Body of pancreas (tissue), 4 donors: ENCODE measurements around the gene ARHGEF33. TPM values are rescaled to one million over a fixed set of nuclear protein-coding genes. Genes with fewer than 3 reads are reported as not detected.

Experiments used
- ATAC-seq: fragments of 150-250 bp; one replicate; pipeline ENCODE4 v1.9.1; 2016
- DNase-seq, 4 donors: peaks; one replicate each; pipeline ENCODE4 v3.0.0-alpha.2; 2019
- H3K27ac ChIP-seq, 4 donors: fragments of 200-600 bp; sonication (generic); 1 replicate in 3 of 4; 2 replicates in 1 of 4; pipeline versions ENCODE4 v1.5.1 to v1.6.1; 2016 to 2019; ENCODE audit warnings: mild to moderate bottlenecking in 1 of 4, mixed read lengths in 1 of 4, moderate library complexity in 1 of 4
- H3K27me3 ChIP-seq, 2 donors: fragments of 200-600 bp; sonication (generic); one replicate each; pipeline ENCODE4 v1.6.0; 2016; ENCODE audit warnings: mild to moderate bottlenecking in 1 of 2
- H3K36me3 ChIP-seq, 2 donors: fragments of 200-600 bp; sonication (generic); replicated peaks in 1 of 2; 2 replicates each; pipeline ENCODE4 v1.5.1; 2016; ENCODE audit warnings: low read depth in 2 of 2; ENCODE audit not compliant: insufficient read depth in 1 of 2
- H3K4me1 ChIP-seq: fragments of 200-600 bp; sonication (generic); one replicate; pipeline ENCODE4 v1.6.0; 2016
- H3K4me3 ChIP-seq, 2 donors: fragments of 200-600 bp; sonication (generic); 1 replicate in 1 of 2; 2 replicates in 1 of 2; pipeline ENCODE4 v1.5.1; 2016 to 2019
- H3K9me3 ChIP-seq, 3 donors: fragments of 200-600 bp; sonication (generic); 1 replicate in 2 of 3; 2 replicates in 1 of 3; pipeline ENCODE4 v1.5.1; 2016
- POLR2A ChIP-seq, 3 donors: fragments of 450-650 bp; IDR thresholded peaks; one replicate each; pipeline ENCODE4 v1.6.1; 2016; ENCODE audit warnings: antibody characterized with exemption in 3 of 3, mild to moderate bottlenecking in 2 of 3
- WGBS, 2 donors: methylation state at CpG; one replicate each; pipeline ENCODE4 v1.1.5; 2017; 5-methylcytosine and 5-hydroxymethylcytosine counted together
- intact Hi-C: fragments of 100-400 bp; cut with DNase I; formaldehyde crosslinking; loops from one replicate; pipeline ENCODE4 v1.15.1; 2023
- small RNA-seq: library from RNA; depleted of rRNA; stranded (forward); fragments of <200 nt; gene quantifications from one replicate; pipeline ENCODE3, GENCODE V24; 2016
- total RNA-seq, 2 donors: library from RNA; depleted of rRNA; stranded (reverse); fragments of >200 nt; gene quantifications; one replicate each; pipeline ENCODE4 v1.1.0, GENCODE V29; 2016
- TF ChIP-seq, protein P1 (sequence below), 7 experiments: fragments of 450-650 bp in 4 of 7; fragments of 200-600 bp in 3 of 7; sonication (generic) in 3 of 7; IDR thresholded peaks; one replicate each; pipeline ENCODE4 v1.5.1; 2016 to 2019; ENCODE audit warnings: antibody characterized with exemption in 7 of 7

The ARHGEF33 gene
- total RNA-seq, 2 donors from 2014 or later, result 0.33 to 1.3 TPM

GRCh38 chr2:39024833-39025232, 135.2 kb downstream of the ARHGEF33 start:
- no peak for DNase-seq
- Histone ChIP-seq H3K4me1 (no peaks in the 10 kb centered on the region), H3K27ac (no peak overlapping the region), H3K4me3 (no peak overlapping the region), H3K9me3 (no peaks in the 10 kb centered on the region), H3K36me3 (peaks cover 0 to 6% of the 10 kb centered on the region in 2 donors), H3K27me3 (no peaks in the 10 kb centered on the region)
- no peak for ATAC-seq
- 92 to 93% methylated on average over 4 of the region's 4 CpGs for WGBS, 2 donors
- no peak for TF ChIP-seq POLR2A (IDR thresholded peaks at IDR 0.05)
- TF ChIP-seq, protein P1, sequence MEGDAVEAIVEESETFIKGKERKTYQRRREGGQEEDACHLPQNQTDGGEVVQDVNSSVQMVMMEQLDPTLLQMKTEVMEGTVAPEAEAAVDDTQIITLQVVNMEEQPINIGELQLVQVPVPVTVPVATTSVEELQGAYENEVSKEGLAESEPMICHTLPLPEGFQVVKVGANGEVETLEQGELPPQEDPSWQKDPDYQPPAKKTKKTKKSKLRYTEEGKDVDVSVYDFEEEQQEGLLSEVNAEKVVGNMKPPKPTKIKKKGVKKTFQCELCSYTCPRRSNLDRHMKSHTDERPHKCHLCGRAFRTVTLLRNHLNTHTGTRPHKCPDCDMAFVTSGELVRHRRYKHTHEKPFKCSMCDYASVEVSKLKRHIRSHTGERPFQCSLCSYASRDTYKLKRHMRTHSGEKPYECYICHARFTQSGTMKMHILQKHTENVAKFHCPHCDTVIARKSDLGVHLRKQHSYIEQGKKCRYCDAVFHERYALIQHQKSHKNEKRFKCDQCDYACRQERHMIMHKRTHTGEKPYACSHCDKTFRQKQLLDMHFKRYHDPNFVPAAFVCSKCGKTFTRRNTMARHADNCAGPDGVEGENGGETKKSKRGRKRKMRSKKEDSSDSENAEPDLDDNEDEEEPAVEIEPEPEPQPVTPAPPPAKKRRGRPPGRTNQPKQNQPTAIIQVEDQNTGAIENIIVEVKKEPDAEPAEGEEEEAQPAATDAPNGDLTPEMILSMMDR (IDR thresholded peaks at IDR 0.05), result no peak
- intact Hi-C loops, result no loop called here

Small RNAs within 50 kb of the gene (small RNA-seq; reads per million reads assigned to genes)
- not detected for gene RN7SL96P
- gene RNU6-851P, result not detected

Other genes starting within 250 kb of the ARHGEF33 start
- gene GALM, start 223.8 kb upstream of the ARHGEF33 start, total RNA-seq, result 10 to 100 TPM in 1 of 2 donors, 1 to 10 TPM in 1; 7.5 to 20.4 TPM
- 10 to 100 TPM; 55.8 to 68.2 TPM for gene SRSF7, start 138.5 kb upstream of the ARHGEF33 start, total RNA-seq
- gene GEMIN6, start 111.7 kb upstream of the ARHGEF33 start, total RNA-seq, result 1 to 10 TPM in 1 of 2 donors, under 1 TPM in 1; 0.33 to 1.8 TPM
- 1 to 10 TPM; 4.9 to 6.5 TPM for gene DHX57, start 13.9 kb upstream of the ARHGEF33 start, total RNA-seq
- gene MORN2, start 13.9 kb upstream of the ARHGEF33 start, total RNA-seq, result 10 to 100 TPM in 1 of 2 donors, 1 to 10 TPM in 1; 3.4 to 15.5 TPM
- 10 to 100 TPM; 13.7 to 67.6 TPM for gene SOS1, start 231.2 kb downstream of the ARHGEF33 start, total RNA-seq